Measurements from ENCODE around the gene PPM1J.

DNA sequence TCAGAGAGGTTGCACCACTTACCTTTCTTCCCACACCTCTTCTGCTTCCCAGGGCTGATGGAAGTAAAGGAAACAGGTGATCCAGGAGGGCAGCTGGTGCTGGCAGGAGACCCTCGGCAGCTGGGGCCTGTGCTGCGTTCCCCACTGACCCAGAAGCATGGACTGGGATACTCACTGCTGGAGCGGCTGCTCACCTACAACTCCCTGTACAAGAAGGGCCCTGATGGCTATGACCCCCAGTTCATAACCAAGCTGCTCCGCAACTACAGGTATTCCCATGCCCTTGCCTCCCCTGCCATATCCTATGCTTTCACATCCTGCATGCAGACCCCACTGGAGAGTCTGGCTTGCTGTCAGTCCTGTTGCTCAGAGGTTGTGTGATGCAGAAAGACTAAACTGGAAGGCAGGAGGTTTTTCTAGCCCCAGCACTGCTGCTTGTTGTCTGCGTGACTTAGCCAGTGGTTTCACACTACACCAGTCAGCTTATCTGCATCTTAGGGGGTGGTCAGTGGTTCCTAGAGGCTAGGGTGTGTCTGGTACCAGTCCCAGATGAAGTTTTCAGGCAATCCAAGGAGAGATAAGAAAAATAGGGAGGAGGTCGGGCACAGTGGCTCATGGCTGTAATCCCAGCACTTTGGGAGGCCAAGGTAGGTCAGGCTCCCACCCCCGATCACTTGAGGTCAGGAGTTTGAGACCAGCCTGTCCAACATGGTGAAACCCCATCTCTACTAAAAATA is 18.4 kb downstream of the PPM1J start:
- no peak for TF ChIP-seq POLR2AphosphoS5 (IDR thresholded peaks at IDR 0.05; ENCODE audit: low read depth, low read length)
- no peak for TF ChIP-seq POLR2A (IDR thresholded peaks at IDR 0.05; ENCODE audit: low read depth, low read length)
- TF ChIP-seq TAF1 (IDR thresholded peaks at IDR 0.05; ENCODE audit: low read depth, low read length): no peak
